Adrenal gland (tissue), 12 donors: ENCODE results near the gene CNGB1. TPM values are rescaled to one million over a fixed set of nuclear protein-coding genes. Genes with fewer than 3 reads are reported as not detected.

ENCODE experiments used
- DNase-seq, 7 donors: peaks; one replicate each; pipeline ENCODE4 v3.0.0-alpha.2; 2019 to 2020
- H3K27ac ChIP-seq, 5 donors: fragments of 200-600 bp; sonication (generic) in 4 of 5; 1 replicate in 3 of 5; 2 replicates in 2 of 5; pipeline versions ENCODE4 v1.5.1 to v1.8.0; 2016 to 2020; ENCODE audit warnings: mild to moderate bottlenecking in 1 of 5
- H3K27me3 ChIP-seq: fragments of 200-600 bp; 2 replicates; pipeline ENCODE4 v1.8.0; 2021
- H3K36me3 ChIP-seq, 2 donors: fragments of 200-600 bp; replicated peaks in 1 of 2; 1 replicate in 1 of 2; 2 replicates in 1 of 2; pipeline versions ENCODE4 v1.5.1 to v1.8.0; 2018 to 2022
- H3K4me1 ChIP-seq, 2 donors: fragments of 200-600 bp; replicated peaks in 1 of 2; 1 replicate in 1 of 2; 2 replicates in 1 of 2; pipeline versions ENCODE4 v1.5.1 to v1.8.0; 2018 to 2021
- H3K4me3 ChIP-seq, 4 donors: fragments of 200-600 bp; sonication (generic) in 3 of 4; one replicate each; pipeline ENCODE4 v1.5.1; 2016 to 2018
- H3K9me3 ChIP-seq, 3 donors: fragments of 200-600 bp; sonication (generic) in 1 of 3; replicated peaks in 1 of 3; 1 replicate in 2 of 3; 2 replicates in 1 of 3; pipeline versions ENCODE4 v1.5.1 to v1.8.0; 2016 to 2021
- POLR2A ChIP-seq, 2 donors: fragments of 450-650 bp; IDR thresholded peaks; one replicate each; pipeline ENCODE4 v1.6.1; 2017; ENCODE audit warnings: antibody characterized with exemption in 2 of 2, mild to moderate bottlenecking in 2 of 2, moderate library complexity in 1 of 2
- WGBS, 4 donors: extraction: QIAGEN DNeasy Blood & Tissue Kit in 2 of 4; methylation state at CpG; one replicate each; pipeline versions ENCODE4 v1.1.5 to v1.1.7; 2013 to 2017; 5-methylcytosine and 5-hydroxymethylcytosine counted together
- intact Hi-C, 2 donors: fragments of 100-400 bp; cut with DNase I; formaldehyde crosslinking; loops; one replicate each; pipeline versions ENCODE4 v1.14.1 to v1.15.0; 2022 to 2023
- polyA plus RNA-seq, 3 donors: library from polyadenylated mRNA; stranded (reverse); fragments of 200-250 nt in 2 of 3; fragments of 350-450 nt in 1 of 3; fragmentation: Illumina TruSeq in 1 of 3; extraction: RNeasy Lipid Tissue Mini Kit (QIAGEN cat#74804) in 1 of 3; gene quantifications; one replicate each; pipeline ENCODE4 v1.2.3, GENCODE V29; 2013 to 2014
- total RNA-seq, 9 donors: library from RNA; depleted of rRNA in 4 of 9; stranded (reverse); fragments of >200 nt in 4 of 9; fragments of 120-200 nt in 1 of 9; fragmentation: NEBNext Ultra II Directional in 1 of 9; extraction: Animal tissue kit (Norgen Biotek cat#: 25700) in 1 of 9; gene quantifications; one replicate each; pipeline versions ENCODE4 v1.1.0 to v1.2.4, GENCODE V29; 2013 to 2023
- TF ChIP-seq, protein P1 (sequence below), 6 experiments: fragments of 450-650 bp in 4 of 6; fragments of 200-600 bp in 2 of 6; sonication (generic) in 1 of 6; IDR thresholded peaks; 1 replicate in 5 of 6; 2 replicates in 1 of 6; pipeline versions ENCODE4 v1.5.1 to v1.8.0; 2016 to 2021; ENCODE audit warnings: antibody characterized with exemption in 6 of 6, mild to moderate bottlenecking in 2 of 6, moderate library complexity in 1 of 6
- donor health status: healthy with polysubstance abuse.
- donor health status: Bipolar disorder and iron deficiency.
- donor health status: DM: yes; HTN: yes; CAD: no.
- donor health status: DM: no; HTN: no; CAD: no.
- donor health status: DM: no; HTN: no; CAD: no.
- donor health status: DM: yes; HTN: yes; CAD: no.

CNGB1 gene
- total and polyA plus RNA-seq, 12 donors: 0.67 to 2.4 (median 1.5) TPM; not detected in 5

DNA sequence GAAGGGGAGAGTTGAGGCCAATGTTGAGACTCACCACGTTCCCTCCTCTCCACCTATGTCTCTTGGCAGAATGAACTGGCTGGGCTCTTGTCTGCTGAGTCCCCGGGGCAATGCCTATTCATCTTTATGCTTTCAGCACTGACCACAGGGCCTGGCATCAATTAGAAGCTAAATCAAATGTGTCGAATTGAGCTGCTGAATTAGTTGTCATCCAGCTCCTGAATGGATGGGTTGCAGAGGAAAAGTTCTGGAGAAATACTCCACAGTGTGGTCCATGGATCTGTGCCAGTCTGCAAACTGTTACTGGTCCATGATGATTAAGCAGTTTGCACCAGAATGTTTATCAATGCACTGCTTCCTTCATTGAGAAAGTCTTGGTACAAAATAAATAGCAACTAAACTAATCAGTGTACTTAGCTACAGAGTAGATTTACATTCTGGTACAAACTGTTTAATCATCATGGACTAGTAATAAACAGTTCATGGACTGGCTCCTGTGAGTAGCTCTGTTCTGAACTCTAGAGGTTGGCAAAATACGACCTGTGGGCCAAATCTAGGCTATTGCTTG lies 4.6 kb downstream of the CNGB1 start:
- Histone ChIP-seq H3K36me3 (no peaks in the 10 kb centered on the region), H3K4me1 (no peaks in the 10 kb centered on the region), H3K9me3 (no peaks in the 10 kb centered on the region), H3K4me3 (no peak overlapping the region), H3K27me3 (no peaks in the 10 kb centered on the region), H3K27ac (no peak overlapping the region)
- DNase-seq: no peak
- WGBS, 4 donors: 56 to 76% (median 60%) methylated on average over 4 of the region's 4 CpGs
- no peak for TF ChIP-seq POLR2A (IDR thresholded peaks at IDR 0.05)
- TF ChIP-seq, protein P1, sequence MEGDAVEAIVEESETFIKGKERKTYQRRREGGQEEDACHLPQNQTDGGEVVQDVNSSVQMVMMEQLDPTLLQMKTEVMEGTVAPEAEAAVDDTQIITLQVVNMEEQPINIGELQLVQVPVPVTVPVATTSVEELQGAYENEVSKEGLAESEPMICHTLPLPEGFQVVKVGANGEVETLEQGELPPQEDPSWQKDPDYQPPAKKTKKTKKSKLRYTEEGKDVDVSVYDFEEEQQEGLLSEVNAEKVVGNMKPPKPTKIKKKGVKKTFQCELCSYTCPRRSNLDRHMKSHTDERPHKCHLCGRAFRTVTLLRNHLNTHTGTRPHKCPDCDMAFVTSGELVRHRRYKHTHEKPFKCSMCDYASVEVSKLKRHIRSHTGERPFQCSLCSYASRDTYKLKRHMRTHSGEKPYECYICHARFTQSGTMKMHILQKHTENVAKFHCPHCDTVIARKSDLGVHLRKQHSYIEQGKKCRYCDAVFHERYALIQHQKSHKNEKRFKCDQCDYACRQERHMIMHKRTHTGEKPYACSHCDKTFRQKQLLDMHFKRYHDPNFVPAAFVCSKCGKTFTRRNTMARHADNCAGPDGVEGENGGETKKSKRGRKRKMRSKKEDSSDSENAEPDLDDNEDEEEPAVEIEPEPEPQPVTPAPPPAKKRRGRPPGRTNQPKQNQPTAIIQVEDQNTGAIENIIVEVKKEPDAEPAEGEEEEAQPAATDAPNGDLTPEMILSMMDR (IDR thresholded peaks at IDR 0.05): no peak
- intact Hi-C loops: no loop called here

DNA sequence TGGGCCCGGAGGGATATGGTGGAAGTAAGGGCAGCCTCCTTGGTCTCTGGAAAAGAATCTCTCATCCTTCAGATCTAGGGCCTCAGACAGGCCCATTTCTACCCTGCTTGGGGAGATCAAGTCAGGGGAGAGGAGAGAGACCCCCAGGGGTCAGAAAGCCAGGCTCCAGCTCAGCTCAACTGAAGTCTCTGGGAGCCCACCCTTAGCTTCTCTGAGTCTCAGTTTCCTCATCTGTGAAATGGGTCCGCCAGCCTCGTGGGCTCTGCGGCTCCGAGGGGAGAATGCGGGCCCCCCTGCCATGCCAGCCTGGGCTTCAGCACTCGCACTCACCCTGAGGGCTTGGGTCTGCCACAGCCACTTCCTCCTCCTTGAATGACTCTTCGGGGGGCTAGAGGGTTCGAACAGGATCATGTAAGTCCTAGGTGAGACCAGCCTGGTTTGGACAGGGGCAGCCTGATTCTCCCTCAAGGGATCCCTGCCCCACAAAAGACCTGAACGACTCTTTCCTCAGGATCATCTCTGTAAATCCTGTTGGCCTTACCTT lies 6.7 kb downstream of the CNGB1 start:
- no peaks in the 10 kb centered on the region for H3K27me3 ChIP-seq
- no peaks in the 10 kb centered on the region for H3K9me3 ChIP-seq
- no peak overlapping the region for H3K4me3 ChIP-seq
- TF ChIP-seq, protein P1 (IDR thresholded peaks at IDR 0.05): no peak
- no peak for TF ChIP-seq POLR2A (IDR thresholded peaks at IDR 0.05)
- DNase-seq: no peak
- WGBS, 4 donors: 77 to 88% (median 85%) methylated on average over 6 to 10 of the region's 10 CpGs
- intact Hi-C loops: no loop called here
- no peaks in the 10 kb centered on the region for H3K4me1 ChIP-seq
- H3K27ac ChIP-seq: no peak overlapping the region
- H3K36me3 ChIP-seq: no peaks in the 10 kb centered on the region

DNA sequence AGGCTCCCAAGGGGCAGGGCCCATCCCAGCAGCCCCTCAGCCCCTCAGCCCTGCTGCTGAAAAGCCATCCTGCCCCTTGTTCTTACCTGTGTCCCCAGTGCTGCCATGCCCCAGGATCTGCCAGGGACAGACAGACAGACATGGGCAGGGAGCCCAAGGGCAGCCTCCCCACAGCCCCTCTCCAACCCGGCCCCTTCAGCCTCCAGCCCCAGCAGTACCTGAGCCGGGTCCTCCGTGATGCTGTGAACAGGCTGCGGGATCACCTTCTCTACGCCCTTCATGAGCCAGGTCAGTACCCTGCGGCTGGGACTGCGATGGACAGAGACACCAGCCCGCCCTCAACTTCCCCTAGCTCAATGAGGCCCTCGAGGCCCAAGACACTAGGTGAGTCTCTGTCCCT lies 8.2 kb downstream of the CNGB1 start:
- H3K4me1 ChIP-seq: no peaks in the 10 kb centered on the region
- intact Hi-C loops: no loop called here
- no peak for DNase-seq
- H3K27me3 ChIP-seq: no peaks in the 10 kb centered on the region
- no peak overlapping the region for H3K27ac ChIP-seq
- H3K4me3 ChIP-seq: no peak overlapping the region
- TF ChIP-seq, protein P1 (IDR thresholded peaks at IDR 0.05): no peak
- TF ChIP-seq POLR2A (IDR thresholded peaks at IDR 0.05): no peak
- no peaks in the 10 kb centered on the region for H3K36me3 ChIP-seq
- WGBS, 4 donors: 72 to 79% (median 77%) methylated on average over 8 to 9 of the region's 9 CpGs; no CpG with 5 or more reads in 1 of the 4 donors
- H3K9me3 ChIP-seq: no peaks in the 10 kb centered on the region

DNA sequence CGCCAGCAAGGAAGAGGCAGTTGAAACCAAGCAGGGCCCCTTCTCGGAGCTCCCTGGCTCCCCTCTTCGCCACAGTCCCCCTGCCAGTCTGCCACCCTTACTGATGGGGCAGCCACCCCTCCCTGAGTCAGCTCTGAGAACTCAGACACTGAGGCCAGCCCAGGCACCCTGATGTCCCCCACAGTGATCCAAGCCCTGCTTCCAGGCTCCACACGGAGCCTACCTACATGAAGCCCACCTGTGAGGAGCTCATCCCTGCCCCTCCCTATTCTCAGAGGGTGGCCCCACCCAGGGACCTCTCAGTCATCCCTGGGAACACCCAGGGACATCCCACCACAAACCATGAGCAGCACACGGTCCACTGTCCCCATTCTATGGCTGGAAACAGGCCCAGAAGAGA lies 8.9 kb downstream of the CNGB1 start:
- Histone ChIP-seq H3K27me3 (no peaks in the 10 kb centered on the region), H3K4me1 (no peaks in the 10 kb centered on the region), H3K9me3 (no peaks in the 10 kb centered on the region), H3K4me3 (no peak overlapping the region), H3K27ac (no peak overlapping the region), H3K36me3 (no peaks in the 10 kb centered on the region)
- intact Hi-C loops: no loop called here
- WGBS, 4 donors: 66 to 75% (median 67%) methylated on average over 4 to 5 of the region's 5 CpGs
- TF ChIP-seq, protein P1 (IDR thresholded peaks at IDR 0.05): no peak
- TF ChIP-seq POLR2A (IDR thresholded peaks at IDR 0.05): no peak
- no peak for DNase-seq
